Fibroblast of lung (primary cell): ENCODE data around the gene RBL2. TPM values are rescaled to one million over a fixed set of nuclear protein-coding genes. Genes with fewer than 3 reads are reported as not detected.
"Not testable (repeated sequence)": the region's sequence is repeated elsewhere in the genome, so short reads cannot be mapped to it uniquely, and the experiment has no call there.

Experiments used
- DNase-seq, 2 donors: peaks; one replicate each; pipeline versions ENCODE4 v3.0.0 to v3.0.0-alpha.2; 2010; ENCODE audit warnings: low read depth in 2 of 2
- H2AFZ ChIP-seq: 2 replicates; pipeline ENCODE4 v1.5.1; 2012; ENCODE audit warnings: low read length, control low read depth, inconsistent platforms
- H3K27ac ChIP-seq: 2 replicates; pipeline ENCODE4 v1.5.1; 2011; ENCODE audit warnings: low read length, control low read depth; ENCODE audit not compliant: insufficient read depth
- H3K27me3 ChIP-seq: 2 replicates; pipeline ENCODE4 v1.5.1; 2011; ENCODE audit warnings: mild to moderate bottlenecking, low read length; ENCODE audit not compliant: control insufficient read depth, insufficient read depth
- H3K36me3 ChIP-seq: 2 replicates; pipeline ENCODE4 v1.5.1; 2011; ENCODE audit warnings: low read length; ENCODE audit not compliant: control insufficient read depth, insufficient read depth
- H3K4me1 ChIP-seq: 2 replicates; pipeline ENCODE4 v1.5.1; 2011; ENCODE audit warnings: low read length; ENCODE audit not compliant: control insufficient read depth, insufficient read depth; ENCODE audit errors: extremely low read depth
- H3K4me2 ChIP-seq: 2 replicates; pipeline ENCODE4 v1.5.1; 2011; ENCODE audit warnings: low read length, control low read depth; ENCODE audit not compliant: insufficient read depth; ENCODE audit errors: extremely low read depth
- H3K4me3 ChIP-seq, 4 experiments: fragments of 200-600 bp in 1 of 4; sonication (generic) in 1 of 4; replicated peaks in 1 of 4; 2 replicates each; pipeline ENCODE4 v1.5.1; 2011 to 2016; ENCODE audit warnings: low read length in 4 of 4, low read depth in 3 of 4, mild to moderate bottlenecking in 3 of 4, control low read depth in 2 of 4, inconsistent platforms in 1 of 4, mixed read lengths in 1 of 4; ENCODE audit not compliant: insufficient read depth in 1 of 4; ENCODE audit errors: control extremely low read depth in 1 of 4
- H3K79me2 ChIP-seq: 2 replicates; pipeline ENCODE4 v1.5.1; 2012; ENCODE audit warnings: mild to moderate bottlenecking, low read length, inconsistent platforms; ENCODE audit not compliant: control insufficient read depth, insufficient read depth
- H3K9ac ChIP-seq: 2 replicates; pipeline ENCODE4 v1.5.1; 2011; ENCODE audit warnings: mild to moderate bottlenecking, low read length, control low read depth; ENCODE audit not compliant: insufficient read depth
- H3K9me3 ChIP-seq: 2 replicates; pipeline ENCODE4 v1.5.1; 2012; ENCODE audit warnings: low read depth, low read length; ENCODE audit not compliant: control insufficient read depth, insufficient read depth
- H4K20me1 ChIP-seq: 2 replicates; pipeline ENCODE4 v1.5.1; 2011; ENCODE audit warnings: low read length; ENCODE audit not compliant: control insufficient read depth, insufficient read depth; ENCODE audit errors: extremely low read depth
- EZH2 ChIP-seq: IDR thresholded peaks from 2 replicates; pipeline ENCODE4 v1.5.1; 2012; ENCODE audit warnings: low read length, control low read depth, mild to moderate bottlenecking; ENCODE audit errors: missing control alignments
- polyA plus RNA-seq, 2 donors: library from polyadenylated mRNA; depleted of rRNA in 1 of 2; stranded (reverse) in 1 of 2; unstranded in 1 of 2; fragments of >200 nt; gene quantifications; 2 replicates each; pipeline ENCODE4 v1.2.1, GENCODE V29; 2011 to 2012; ENCODE audit warnings: missing spikeins in 1 of 2
- total RNA-seq: library from RNA; depleted of rRNA; stranded (reverse); fragments of >200 nt; gene quantifications from 2 replicates; pipeline ENCODE4 v1.2.1, GENCODE V29; 2014
- TF ChIP-seq, protein P1 (sequence below), 2 donors: IDR thresholded peaks in 1 of 2; conservative IDR thresholded peaks in 1 of 2; 1 replicate in 1 of 2; 2 replicates in 1 of 2; pipeline ENCODE4 v1.5.1; 2011 to 2012; ENCODE audit warnings: low read length in 2 of 2, control low read depth in 1 of 2, inconsistent platforms in 1 of 2, low read depth in 1 of 2, mild to moderate bottlenecking in 1 of 2

Gene RBL2
- total and polyA plus RNA-seq, 2 donors (not counting 1 experiment from before 2014, with no cell fraction given): 47.7 to 48.2 TPM

DNA sequence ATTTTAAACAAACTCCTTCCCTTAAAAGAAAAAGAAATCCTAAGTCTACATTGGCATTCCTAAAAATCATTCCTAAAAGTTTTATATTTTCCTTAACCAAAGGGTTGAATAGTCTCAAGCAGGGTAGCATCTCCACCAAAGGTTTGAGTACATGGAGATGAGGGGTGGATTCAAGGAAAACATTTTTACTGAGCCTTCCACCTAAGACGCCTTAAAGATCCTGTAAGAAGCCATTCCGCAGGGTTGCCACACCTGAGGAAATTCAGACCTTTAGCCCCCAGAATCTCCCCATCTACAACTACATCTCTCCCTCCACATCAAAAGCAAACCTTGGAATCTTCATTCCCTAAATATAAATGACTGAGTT is 76.4 kb downstream of the RBL2 start:
- no peak overlapping the region for H3K27ac ChIP-seq
- no peaks in the 10 kb centered on the region for H3K36me3 ChIP-seq
- H3K4me3 ChIP-seq: no peak overlapping the region
- H3K9me3 ChIP-seq: no peaks in the 10 kb centered on the region
- H3K4me2 ChIP-seq: no peak overlapping the region
- no peaks in the 10 kb centered on the region for H4K20me1 ChIP-seq
- no peaks in the 10 kb centered on the region for H3K79me2 ChIP-seq
- no peaks in the 10 kb centered on the region for H3K27me3 ChIP-seq
- TF ChIP-seq, protein P1, sequence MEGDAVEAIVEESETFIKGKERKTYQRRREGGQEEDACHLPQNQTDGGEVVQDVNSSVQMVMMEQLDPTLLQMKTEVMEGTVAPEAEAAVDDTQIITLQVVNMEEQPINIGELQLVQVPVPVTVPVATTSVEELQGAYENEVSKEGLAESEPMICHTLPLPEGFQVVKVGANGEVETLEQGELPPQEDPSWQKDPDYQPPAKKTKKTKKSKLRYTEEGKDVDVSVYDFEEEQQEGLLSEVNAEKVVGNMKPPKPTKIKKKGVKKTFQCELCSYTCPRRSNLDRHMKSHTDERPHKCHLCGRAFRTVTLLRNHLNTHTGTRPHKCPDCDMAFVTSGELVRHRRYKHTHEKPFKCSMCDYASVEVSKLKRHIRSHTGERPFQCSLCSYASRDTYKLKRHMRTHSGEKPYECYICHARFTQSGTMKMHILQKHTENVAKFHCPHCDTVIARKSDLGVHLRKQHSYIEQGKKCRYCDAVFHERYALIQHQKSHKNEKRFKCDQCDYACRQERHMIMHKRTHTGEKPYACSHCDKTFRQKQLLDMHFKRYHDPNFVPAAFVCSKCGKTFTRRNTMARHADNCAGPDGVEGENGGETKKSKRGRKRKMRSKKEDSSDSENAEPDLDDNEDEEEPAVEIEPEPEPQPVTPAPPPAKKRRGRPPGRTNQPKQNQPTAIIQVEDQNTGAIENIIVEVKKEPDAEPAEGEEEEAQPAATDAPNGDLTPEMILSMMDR (conservative IDR thresholded peaks at IDR 0.05 in 1 of 2, IDR thresholded peaks at IDR 0.05 in 1 of 2; ENCODE audit: low read depth in 1 of 2, low read length in 2 of 2): no peak
- TF ChIP-seq EZH2: no peak
- DNase-seq: no peak
- peaks cover 3% of the 10 kb centered on the region for H3K4me1 ChIP-seq
- H3K9ac ChIP-seq: no peak overlapping the region
- peak overlapping the region; percentile 13 for H2AFZ ChIP-seq

DNA sequence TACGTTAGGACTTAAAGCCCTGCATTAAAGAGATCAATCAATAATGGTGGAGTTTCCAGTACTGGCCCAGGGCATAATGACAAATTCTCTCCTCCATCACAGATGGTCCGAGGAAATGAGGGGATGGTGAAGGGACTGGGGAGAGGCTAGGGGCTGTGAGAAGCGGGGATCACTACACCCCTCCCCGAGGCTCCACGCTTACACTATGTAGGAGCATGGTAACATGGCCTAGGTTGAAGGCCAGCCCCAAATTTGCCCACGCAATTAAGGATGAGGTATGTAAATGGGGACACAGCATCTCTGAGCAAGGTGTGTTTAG is 76.8 kb downstream of the RBL2 start:
- H3K9me3 ChIP-seq: no peaks in the 10 kb centered on the region
- no peak overlapping the region for H3K9ac ChIP-seq
- no peak for TF ChIP-seq EZH2
- TF ChIP-seq, protein P1 (conservative IDR thresholded peaks at IDR 0.05 in 1 of 2, IDR thresholded peaks at IDR 0.05 in 1 of 2; ENCODE audit: low read depth in 1 of 2, low read length in 2 of 2): no peak
- H3K79me2 ChIP-seq: no peaks in the 10 kb centered on the region
- no peaks in the 10 kb centered on the region for H3K27me3 ChIP-seq
- H3K36me3 ChIP-seq: no peaks in the 10 kb centered on the region
- H4K20me1 ChIP-seq: no peaks in the 10 kb centered on the region
- no peak overlapping the region for H2AFZ ChIP-seq
- H3K4me1 ChIP-seq: peaks cover 3% of the 10 kb centered on the region
- H3K27ac ChIP-seq: no peak overlapping the region
- H3K4me2 ChIP-seq: no peak overlapping the region
- DNase-seq: no peak
- H3K4me3 ChIP-seq: no peak overlapping the region

DNA sequence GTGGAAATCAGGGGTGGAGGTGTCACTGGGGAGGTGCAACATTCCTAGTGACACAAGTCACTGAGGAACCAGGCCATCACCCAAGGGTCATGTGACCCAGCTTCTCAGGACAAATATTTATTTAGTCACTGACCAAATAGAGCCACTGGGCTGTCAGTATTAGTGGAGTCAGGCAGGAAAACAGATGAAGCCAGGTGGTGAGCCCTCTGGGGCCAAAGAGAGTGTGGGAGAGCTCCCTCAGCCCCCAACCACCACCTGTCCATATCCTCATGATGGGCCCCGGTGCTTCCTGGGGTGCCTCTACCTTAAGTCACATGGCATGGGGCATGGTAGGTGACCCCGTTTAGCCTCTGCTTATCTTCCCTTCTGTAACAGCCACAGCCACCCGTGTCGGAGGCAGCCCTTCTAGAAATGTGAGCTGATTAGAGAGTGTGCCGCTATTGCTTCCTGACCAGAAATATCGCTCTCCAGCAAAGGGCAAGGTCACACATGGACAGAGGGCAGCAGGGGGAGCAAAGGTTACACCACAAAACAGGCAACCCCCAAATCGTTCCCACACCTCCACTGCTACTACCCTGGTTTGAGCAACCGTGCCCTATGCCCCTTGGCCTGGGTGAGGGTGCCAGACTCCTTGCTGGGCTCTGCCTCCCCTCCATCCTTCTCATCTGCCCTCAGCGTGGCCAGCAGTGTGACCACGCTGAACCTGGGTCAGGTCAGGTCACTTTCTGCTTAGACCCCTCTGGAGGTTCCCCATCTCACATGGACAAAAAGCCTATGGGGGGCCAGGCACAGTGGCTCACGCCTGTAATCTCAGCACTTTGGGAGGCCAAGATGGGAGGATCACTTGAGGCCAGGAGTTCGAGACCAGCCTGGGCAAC is 77.4 kb downstream of the RBL2 start:
- no peak overlapping the region for H3K27ac ChIP-seq
- H4K20me1 ChIP-seq: no peaks in the 10 kb centered on the region
- no peak for DNase-seq

DNA sequence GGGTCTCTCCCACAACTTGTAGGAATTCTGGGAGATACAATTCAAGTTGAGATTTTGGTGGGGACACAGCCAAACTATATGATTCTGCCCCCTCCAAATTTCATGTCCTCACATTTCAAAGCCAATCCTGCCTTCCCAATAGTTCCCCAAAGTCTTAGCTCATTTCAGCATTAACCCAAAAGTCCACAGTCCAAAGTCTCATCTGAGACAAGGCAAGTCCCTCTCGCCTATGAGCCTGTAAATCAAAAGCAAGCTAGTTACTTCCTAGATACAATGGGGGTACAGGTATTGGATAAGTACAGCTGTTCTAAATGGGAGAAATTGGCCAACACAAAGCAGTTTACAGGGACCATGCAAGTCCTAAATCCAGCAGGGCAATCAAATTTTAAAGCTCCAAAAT is 78.5 kb downstream of the RBL2 start:
- H2AFZ ChIP-seq, H3K4me1 ChIP-seq, H3K4me2 ChIP-seq, H3K27ac ChIP-seq, H3K79me2 ChIP-seq, H3K27me3 ChIP-seq, H3K4me3 ChIP-seq, DNase-seq, H3K9me3 ChIP-seq, H3K9ac ChIP-seq, H4K20me1 ChIP-seq, H3K36me3 ChIP-seq: not testable (repeated sequence)

More for the DNA sequence above, 77.4 kb downstream of the RBL2 start:
- TF ChIP-seq EZH2: no peak
- TF ChIP-seq, protein P1 (conservative IDR thresholded peaks at IDR 0.05 in 1 of 2, IDR thresholded peaks at IDR 0.05 in 1 of 2; ENCODE audit: low read depth in 1 of 2, low read length in 2 of 2): no peak
- Histone ChIP-seq H3K4me3 (no peak overlapping the region), H3K4me1 (peaks cover 3% of the 10 kb centered on the region), H3K9me3 (no peaks in the 10 kb centered on the region), H3K27me3 (no peaks in the 10 kb centered on the region), H3K79me2 (no peaks in the 10 kb centered on the region), H3K36me3 (no peaks in the 10 kb centered on the region), H2AFZ (no peak overlapping the region), H3K4me2 (no peak overlapping the region), H3K9ac (no peak overlapping the region)
